Left renal cortex interstitium (tissue), 4 donors: ENCODE results near the gene PDZRN3. TPM values are rescaled to one million over a fixed set of nuclear protein-coding genes. Genes with fewer than 3 reads are reported as not detected.
A peak's percentile ranks its signal among the peaks of the same experiment; 100 is the strongest.

Experiments
- DNase-seq, 4 donors: peaks; one replicate each; pipeline ENCODE4 v3.0.0-alpha.2; 2013; ENCODE audit warnings: low read depth in 4 of 4, low spot score in 2 of 4, missing footprints in 1 of 4
- polyA plus RNA-seq, 4 donors: library from polyadenylated mRNA; unstranded; fragments of 120-200 nt; gene quantifications; one replicate each; pipeline ENCODE4 v1.2.1, GENCODE V29; 2013; ENCODE audit not compliant: insufficient read length in 4 of 4

Gene PDZRN3
- polyA plus RNA-seq, 4 donors, result 35.6 to 48.7 (median 41.5) TPM

DNA sequence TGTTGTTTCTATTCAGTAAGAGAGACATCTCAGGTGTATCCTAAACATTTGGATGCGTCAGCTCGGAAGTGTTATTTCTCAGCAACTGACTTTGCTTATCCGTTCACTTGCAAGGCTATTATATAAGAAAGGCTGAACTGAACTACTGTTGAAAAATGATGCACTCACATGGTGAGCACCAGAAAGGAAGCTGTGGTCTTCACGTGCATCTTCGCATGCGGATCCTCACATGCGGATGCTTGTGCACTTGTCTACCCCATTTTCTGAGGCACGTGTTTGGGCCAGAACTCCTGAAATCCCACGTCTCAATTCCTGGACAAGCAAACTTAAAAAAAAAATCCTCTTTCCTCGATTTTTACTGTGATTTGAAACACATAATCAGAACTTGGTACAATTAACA lies 63.2 kb downstream of the PDZRN3 start:
- no peak for DNase-seq

DNA sequence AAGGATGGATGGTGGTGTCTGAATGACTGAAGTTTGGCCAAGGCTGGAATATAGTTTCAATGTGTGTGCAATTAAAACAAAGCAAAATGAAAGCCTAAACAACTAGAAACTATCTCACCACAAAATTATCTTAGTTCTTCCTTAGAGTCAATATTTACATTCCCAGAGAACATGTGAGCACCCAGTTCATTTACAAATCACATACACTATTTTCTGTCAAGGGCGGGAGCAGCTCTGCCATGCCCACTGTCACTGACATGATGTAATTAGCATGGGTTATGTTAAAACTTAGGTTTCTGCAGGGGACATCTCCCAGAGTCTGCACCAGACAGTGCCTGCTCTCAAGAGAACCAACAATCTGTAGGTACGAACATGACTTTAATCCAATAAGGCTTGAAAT lies 65.0 kb downstream of the PDZRN3 start:
- no peak for DNase-seq

DNA sequence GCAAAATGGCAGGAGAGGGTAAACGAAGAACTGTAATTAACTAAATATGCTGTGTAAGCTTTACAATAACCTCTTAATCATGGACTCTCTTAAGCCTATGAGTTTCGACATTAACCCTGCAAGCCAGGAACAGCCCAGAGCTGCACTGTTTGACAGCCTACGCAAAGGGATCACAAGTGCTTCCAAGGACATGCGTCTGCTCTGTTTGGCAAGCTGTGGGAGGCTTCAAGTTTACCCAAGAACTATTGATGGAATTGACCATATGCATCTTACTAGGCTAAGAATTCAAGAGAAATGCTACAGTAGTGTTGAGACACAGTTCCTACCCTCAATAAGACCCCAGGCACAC lies 66.0 kb downstream of the PDZRN3 start:
- no peak for DNase-seq

DNA sequence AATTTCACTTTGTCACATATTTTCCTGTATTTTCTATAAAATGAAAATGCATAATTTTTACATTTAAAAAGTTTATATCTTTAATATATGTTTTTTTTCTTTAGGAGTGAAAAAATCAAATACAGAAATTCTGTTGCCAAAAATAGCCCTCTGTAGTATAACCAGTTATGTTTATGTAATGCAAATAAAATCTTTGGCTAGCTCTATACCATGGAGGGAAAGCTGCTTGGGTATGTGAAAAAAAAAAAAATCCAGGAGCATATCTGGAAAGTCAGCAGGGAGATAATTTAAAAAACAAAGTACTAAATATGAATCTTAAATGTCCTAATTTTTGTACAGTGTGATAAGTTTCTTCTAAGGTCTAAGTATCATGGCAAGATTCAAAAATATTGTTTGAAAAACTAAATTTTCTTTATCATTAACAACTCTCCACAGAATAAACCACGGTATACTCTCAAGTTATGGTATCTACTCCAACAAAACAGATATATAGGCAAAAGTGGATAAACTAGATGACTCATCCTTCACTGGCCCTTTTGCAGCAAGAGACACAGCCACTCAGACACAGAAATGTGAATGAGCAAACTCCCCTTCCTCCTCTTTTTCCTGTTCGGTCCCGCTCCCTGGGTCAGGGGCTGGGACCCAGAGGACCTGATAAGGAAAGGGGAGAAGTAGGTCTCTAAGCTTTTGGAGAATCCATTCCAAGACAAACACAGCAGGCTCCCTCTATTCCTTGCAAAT lies 66.6 kb downstream of the PDZRN3 start:
- no peak for DNase-seq

DNA sequence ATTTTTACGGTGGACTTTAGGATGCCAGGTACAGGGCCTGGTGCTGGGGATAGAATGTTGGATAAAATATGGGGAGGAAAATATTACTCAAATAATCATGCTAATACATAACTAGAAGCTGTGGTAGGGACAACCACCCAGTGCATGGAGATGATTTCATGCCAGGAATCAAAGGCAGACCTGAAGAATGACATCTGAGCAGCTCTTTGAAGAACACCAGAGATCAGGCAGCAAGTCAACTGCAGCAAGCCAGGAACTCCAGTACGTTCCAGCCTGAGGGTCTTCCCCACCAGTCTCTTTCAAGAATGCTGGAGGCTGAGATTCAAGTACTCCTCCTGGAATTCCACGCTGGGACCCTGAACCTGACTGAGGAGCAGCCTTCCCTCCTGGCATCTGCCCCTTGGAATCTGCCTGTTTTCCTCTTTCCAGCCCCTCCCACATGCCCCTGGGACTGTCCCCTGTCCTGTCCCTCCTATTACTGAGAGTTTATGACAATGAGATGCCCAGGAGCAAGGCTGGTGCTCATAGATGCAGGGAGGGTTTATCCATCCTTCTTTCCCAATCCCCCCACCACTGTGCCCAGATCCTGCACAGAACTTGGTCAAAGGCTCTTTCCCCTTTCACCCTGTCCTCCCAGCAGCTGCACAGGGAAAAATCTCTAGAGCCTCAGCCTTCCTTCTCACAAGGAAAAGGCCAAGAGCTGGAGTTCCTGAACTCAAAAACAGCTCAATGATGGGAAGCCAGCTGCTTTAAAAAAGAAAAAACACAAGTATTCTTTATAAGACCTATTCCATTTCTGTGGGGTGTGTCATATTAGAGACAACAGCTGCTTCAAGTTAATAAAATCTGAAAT lies 68.0 kb downstream of the PDZRN3 start:
- no peak for DNase-seq

DNA sequence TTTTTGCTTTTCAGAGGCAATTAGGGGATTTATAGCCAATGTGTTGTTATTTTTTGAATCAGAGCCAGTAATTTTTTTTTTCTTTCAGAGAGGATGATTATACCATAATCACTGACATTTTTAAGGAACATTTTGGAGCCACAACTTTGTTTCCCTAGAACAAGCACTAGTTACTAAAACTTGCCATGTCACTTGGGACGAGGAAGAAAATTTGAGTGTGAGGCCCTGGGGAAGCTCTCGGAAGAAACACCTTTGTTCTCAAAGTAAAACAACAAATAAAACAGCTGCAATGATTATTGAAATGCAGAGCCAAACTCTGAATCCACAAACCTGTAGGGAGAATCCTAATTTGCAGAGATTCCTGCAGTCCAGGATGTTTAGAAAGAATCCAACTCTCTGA lies 69.7 kb downstream of the PDZRN3 start:
- DNase-seq, result no peak

DNA sequence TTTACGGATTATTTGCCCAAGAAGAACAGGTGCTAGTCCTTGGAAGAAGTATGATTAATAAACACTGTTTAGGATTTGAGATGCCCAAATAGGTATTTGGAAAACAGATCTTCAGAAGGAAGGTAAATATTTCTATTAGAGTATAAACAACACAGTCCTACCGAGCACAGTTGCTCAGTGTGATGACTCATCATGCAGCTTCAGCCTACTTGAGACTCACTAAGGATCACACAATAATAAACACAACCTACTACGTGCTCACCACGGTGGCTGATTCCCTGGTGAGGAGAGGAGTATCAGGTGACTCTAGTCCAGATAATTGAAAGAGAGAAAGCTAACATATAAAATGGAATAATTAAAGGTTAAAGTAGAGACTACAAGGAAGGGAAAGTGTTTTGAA lies 72.0 kb downstream of the PDZRN3 start:
- no peak for DNase-seq

DNA sequence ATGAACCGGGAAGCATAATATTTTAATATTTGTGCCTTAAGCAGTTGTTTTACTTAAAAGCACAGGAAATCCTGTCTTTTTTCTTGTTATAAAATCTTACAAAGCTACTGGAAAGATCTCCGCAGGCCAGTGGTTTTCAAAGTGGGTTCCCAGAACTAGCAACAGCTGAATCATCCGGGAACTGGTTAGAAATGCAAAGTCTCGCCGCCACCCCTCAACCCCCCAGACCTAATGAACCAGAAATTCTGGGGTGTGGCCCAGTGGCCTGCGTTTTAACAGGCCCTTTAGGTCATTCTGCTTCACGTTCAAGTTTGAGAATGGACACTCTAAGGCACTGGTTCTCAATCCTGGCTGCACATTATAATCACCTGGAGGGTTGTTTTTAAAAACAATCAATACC lies 74.7 kb downstream of the PDZRN3 start:
- DNase-seq, result no peak

DNA sequence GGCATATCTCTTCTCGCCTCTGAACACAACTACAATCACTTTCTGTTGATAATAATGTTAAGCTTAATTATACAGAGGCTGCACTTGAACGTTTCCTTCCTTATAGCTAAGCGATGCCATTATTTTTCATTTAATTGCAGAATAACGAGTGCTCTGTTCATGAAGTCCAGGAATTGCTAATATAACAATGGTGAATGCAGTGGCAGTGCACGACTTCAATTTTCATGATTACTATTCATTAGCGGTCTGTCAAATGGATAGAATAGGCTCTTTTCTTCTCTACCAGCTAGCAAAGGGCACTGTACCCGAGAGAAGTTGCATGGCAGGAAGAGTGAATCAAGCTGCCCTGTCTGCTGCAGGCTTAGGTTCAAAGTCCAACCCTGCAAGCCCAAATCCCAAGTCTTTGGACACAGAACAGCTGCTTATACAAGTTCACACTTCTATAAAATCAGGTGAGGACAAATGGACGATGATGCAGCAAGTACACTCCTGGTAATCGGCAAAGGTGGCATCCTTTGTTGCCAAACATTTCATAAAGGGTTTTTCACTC lies 75.6 kb downstream of the PDZRN3 start:
- DNase-seq, result no peak

DNA sequence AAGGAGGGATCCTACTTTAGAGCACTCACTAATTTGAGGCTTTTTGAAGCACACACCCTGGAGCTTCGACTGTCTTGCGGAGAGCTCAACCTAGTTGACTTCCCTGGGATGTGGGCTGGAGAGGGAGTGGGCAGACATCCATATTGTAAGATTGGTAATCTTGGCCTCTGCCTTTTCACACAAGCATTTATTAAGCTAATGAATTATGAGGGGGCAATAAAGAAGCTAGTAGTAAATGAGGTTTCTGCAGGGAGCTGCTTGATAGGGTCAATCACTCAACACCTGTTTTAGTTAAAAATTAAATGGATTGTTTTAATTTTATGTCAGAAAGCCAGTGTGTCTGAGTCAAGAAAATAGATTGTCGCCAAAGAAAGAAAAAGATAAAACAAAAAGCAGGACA lies 76.3 kb downstream of the PDZRN3 start:
- DNase-seq, result no peak

DNA sequence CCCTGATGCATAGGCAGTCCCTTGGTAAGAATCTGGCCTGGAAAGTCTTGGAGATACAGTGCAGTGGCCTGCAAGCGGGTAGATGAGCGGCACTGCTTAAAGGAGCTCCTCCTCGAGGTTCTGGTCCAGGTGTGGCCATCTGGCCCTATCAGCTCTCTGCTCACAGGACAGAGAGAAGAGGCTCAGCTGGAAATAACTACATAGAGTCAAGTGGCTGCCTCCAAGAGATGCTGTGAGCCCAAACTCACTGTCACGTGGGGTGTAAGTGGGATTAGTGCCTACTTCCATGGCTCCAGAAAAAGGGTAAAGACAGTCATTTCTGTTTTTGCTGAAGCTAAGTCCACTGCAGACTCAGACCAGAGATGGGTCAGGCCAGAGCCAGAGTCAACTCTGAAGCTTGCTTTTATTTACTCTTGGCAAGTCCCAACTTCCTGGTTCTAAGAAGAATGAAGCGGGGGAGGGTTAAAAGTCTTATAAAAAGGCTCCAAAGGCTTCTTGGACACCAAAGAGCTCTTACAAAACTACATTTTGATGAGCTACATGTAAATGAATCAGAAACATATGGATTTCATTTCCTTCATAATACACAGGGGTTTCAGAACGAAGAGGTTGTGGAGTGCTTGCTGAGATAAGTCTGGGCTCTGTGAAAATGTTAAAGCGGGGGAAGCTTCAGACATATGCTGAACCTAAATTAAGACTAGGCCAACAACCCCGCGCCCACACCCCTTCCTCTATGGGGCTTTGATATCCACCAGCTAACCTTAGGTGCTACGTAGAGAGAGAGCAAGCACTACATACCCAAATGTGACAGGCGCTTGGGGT lies 77.1 kb downstream of the PDZRN3 start:
- DNase-seq, result peak in 2 of 4 donors; percentile 44 to 48

DNA sequence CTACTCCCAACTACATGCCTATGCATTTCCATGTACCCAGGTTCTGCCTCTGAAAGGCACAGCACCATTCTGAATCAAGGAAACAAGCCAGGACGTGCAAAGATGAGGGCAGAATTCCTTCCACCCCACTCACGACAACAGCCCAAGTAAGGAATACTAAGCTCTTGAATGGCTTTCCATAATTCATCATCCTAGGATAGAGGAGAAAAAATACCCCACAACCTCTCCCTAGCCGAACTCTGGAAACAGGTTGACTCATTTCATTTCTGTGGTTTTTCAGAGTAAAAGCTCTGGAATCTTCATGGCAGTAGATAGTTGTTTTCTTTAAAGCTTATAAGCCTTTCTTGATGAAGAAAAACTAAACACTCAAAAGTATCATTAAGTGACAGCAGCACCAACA lies 77.8 kb downstream of the PDZRN3 start:
- no peak for DNase-seq

DNA sequence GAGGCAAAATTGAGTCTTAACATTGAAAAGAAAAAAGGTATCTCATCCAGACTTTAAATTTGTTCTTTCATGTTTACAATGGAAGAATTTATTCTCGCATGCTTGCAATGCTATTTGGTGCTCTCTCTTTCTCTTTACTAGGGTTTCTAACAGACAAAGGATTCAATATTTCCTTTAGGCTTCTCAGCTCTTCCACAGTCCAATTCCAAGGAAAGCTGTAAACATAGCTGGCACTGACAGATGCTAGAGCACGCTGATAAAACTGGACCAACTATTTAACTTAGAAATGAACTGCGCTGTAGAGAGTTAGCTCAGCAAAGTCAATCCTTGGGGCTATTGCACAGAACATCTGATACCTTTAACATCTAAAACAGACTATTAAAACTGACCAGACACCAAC lies 81.3 kb downstream of the PDZRN3 start:
- no peak for DNase-seq

DNA sequence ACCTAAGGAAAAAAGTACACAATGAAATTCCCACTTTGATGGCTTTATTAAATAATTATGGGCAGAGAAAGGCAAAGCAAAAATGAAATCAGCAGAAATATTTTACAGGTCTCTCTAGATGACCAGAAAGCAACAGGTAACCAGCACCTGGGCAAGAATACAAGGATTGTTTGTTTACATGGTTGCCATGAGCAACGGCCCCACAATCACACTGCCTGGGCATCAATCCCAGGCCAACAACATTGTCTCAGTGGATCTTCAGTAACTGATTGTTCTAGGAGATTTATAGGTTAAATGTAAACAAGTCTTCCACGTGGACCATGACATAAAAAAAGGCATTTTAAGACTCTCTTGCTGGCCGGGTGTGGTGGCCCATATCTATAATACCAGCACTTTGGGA lies 82.6 kb downstream of the PDZRN3 start:
- DNase-seq, result no peak

DNA sequence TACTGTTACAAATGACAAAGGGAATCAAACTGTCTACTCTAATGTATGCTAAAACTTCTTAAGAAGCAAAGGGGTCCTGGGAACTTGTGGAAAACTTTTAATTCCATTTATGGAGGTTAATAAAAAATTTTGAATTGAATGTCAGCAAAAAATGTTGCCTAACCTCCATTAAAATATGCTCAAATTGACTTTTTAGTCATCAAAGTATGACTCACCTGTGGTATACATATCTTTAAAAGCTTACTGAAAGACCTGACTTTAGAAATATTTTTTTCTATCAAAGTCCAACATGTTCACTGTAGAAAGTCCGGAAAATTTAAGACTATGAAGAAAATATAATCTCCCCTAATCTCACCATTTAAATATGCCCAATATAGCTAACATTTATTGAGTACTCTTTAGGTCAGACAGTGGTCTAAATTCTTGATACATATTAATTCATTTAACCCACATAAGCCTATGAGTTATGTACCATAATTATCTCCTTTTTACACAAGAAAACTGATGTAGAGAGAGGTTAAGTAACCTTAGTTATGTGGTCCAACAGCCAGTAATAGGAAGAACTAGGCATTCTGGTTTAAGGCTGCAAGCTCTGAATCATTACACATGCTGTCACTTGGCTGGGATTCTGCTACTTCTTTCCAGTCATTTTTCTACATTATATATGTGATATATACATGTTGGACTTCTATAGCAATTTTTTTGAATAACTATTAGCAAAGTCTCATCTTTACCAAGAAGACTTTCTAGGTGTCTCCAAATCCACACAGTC lies 83.6 kb downstream of the PDZRN3 start:
- no peak for DNase-seq

DNA sequence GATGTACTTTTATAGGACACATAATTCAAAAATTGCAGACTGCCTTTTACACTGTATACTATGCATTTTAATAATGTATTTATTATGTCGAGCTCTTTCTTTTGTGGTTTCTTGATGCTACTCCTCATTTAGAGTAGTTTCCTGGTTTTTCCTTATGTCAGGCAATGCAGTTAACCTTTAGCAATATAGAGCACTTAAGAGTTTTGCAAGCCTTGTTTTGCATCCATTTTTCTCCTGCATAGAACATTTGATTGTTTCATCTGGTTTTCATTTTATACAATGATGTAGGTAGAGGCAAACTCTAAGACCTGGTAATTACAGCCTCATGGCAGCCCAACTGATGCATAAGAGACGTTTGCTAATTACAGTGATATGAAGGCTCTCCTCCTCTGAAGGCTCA lies 86.3 kb downstream of the PDZRN3 start:
- DNase-seq, result no peak

DNA sequence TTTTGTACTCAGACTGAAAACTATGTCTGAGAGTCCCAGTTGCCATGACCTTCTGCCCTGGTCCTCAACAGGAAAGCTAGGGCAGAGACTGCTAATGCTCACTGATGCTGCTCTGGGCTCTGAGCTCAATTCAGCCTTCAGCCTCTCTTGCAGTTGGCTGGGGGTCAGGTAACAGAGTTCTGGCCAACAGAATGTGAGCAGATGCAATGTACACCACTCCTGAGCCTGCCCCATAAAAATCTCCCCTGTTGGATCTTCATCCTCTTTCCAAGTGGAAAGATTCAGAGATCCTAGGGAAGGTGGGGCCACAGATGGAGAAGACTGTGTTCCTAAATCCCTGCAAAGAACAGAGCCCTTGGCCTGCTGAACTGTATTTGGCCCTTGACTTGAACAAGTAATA lies 87.8 kb downstream of the PDZRN3 start:
- DNase-seq, result no peak

DNA sequence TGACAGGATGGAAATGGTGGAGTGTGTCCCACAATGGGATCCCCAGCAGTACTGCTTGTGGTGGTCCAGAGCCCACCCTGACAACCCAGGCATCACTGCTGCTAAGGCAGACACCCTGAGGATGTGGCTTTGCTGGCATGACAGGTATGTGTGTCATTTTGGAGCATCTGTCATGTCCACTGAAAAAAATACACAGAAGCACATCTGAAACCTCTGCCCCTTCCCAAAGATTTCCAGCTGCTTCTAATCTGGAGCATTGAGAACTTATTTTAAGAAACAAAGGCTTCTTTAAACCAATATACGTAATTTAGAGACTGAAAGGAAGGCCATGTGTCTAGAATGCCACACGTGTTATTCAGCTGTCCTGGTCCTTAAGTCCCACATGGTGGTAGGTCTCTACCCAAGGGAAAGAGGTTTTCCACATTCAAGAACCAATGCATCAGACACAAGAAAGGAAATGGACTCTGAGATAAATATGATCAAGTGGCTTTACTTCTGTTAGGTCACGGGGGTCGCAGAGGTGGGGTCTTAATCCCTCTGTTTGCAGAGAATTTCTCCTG lies 88.3 kb downstream of the PDZRN3 start:
- DNase-seq, result no peak

DNA sequence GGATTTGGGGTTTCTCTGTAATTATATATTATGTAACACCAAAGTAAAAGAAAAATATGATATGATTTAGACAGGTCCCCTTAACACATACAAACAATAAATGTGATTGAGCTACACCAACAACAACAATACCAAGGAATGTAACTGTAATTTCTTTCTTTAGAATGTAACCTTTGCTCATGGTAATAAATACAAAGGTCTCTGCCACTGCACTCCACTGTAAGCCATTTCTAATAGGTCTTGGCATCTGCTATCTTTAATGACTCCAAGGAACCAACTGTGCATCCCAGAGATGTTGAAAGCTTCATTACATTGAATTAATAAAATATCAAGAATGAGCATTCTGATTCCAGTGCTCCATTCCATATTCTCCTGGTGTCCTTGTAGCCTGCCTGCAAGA lies 88.8 kb downstream of the PDZRN3 start:
- DNase-seq, result no peak

DNA sequence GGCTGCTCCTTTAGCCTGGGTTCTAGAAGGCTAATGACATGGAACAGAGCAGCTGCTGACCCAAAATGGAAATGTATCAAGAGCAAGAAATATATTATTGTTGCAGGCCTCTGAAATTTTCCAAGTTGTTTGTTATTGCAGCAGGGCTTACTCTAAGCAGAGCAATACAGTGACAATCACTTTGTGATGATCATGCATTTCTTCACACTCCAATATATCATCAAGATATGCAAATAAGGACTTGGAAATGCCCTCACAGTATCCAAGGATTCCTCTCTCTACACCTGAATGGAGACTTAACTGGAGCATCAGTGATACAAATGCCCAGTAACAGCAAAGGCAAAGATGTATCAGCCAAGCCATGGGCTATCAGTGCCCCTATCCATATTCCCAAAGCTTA lies 89.6 kb downstream of the PDZRN3 start:
- no peak for DNase-seq
